ENCODE results near the gene C1orf167.

DNA sequence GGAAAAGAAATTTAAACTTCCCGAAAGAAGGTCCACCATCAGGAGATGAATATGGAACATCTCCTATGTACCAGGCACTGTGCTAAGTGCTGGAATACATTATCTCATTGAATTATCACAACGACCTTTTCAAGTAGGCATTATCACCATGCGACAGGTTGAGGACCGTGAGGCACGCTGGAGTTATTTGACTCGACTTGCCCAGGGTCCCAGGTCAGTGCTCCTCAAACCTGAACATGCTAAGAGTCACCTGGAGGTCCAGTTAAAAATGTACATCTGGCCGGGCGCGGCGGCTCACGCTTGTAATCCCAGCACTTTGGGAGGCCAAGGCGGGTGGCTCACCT lies 42.0 kb upstream of the C1orf167 start:
- TF ChIP-seq, protein P1, sequence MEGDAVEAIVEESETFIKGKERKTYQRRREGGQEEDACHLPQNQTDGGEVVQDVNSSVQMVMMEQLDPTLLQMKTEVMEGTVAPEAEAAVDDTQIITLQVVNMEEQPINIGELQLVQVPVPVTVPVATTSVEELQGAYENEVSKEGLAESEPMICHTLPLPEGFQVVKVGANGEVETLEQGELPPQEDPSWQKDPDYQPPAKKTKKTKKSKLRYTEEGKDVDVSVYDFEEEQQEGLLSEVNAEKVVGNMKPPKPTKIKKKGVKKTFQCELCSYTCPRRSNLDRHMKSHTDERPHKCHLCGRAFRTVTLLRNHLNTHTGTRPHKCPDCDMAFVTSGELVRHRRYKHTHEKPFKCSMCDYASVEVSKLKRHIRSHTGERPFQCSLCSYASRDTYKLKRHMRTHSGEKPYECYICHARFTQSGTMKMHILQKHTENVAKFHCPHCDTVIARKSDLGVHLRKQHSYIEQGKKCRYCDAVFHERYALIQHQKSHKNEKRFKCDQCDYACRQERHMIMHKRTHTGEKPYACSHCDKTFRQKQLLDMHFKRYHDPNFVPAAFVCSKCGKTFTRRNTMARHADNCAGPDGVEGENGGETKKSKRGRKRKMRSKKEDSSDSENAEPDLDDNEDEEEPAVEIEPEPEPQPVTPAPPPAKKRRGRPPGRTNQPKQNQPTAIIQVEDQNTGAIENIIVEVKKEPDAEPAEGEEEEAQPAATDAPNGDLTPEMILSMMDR (IDR thresholded peaks at IDR 0.05; ENCODE audit: low read depth, low read length), result no peak
- TF ChIP-seq EZH2phosphoT487 (IDR thresholded peaks at IDR 0.05; ENCODE audit: low read depth), result no peak

Measured in OCI-LY3 (cell line).